Neuronal stem cell (in vitro differentiated cells): ENCODE data around the gene MTREX.

Source experiments
- DNase-seq: peaks from one replicate; pipeline ENCODE4 v3.0.0-alpha.2; 2013; ENCODE audit warnings: low spot score
- H2AFZ ChIP-seq: one replicate; pipeline ENCODE4 v1.6.1; 2013; ENCODE audit warnings: mild to moderate bottlenecking, low read length, inconsistent platforms
- H2AK5ac ChIP-seq: 2 replicates; pipeline ENCODE4 v1.6.1; 2013; ENCODE audit warnings: low read depth, mild to moderate bottlenecking, inconsistent platforms, low read length, moderate library complexity, mixed read lengths
- H2BK120ac ChIP-seq: 2 replicates; pipeline ENCODE4 v1.6.1; 2013; ENCODE audit warnings: low read depth, mild to moderate bottlenecking, inconsistent platforms, low read length, moderate library complexity, mixed read lengths
- H2BK12ac ChIP-seq: one replicate; pipeline ENCODE4 v1.6.1; 2013; ENCODE audit warnings: low read length, inconsistent platforms
- H2BK15ac ChIP-seq: 2 replicates; pipeline ENCODE4 v1.6.1; 2013; ENCODE audit warnings: mild to moderate bottlenecking, low read length, inconsistent platforms, mixed read lengths
- H2BK5ac ChIP-seq: one replicate; pipeline ENCODE4 v1.6.1; 2013; ENCODE audit warnings: inconsistent platforms, mild to moderate bottlenecking, low read length, moderate library complexity
- H3K14ac ChIP-seq: one replicate; pipeline ENCODE4 v1.6.1; 2013; ENCODE audit warnings: low read length, inconsistent platforms
- H3K18ac ChIP-seq: 2 replicates; pipeline ENCODE4 v1.6.1; 2013; ENCODE audit warnings: low read length, inconsistent platforms
- H3K23ac ChIP-seq: 2 replicates; pipeline ENCODE4 v1.6.1; 2013; ENCODE audit warnings: low read depth, mild to moderate bottlenecking, mixed read lengths, low read length, inconsistent platforms; ENCODE audit not compliant: poor library complexity
- H3K27ac ChIP-seq: replicated peaks from 3 replicates; pipeline ENCODE4 v1.5.1; 2013; ENCODE audit warnings: low read length, inconsistent platforms
- H3K27me3 ChIP-seq, 3 experiments: 2 replicates each; pipeline ENCODE4 v1.6.1; 2013; ENCODE audit warnings: low read length in 3 of 3, mild to moderate bottlenecking in 2 of 3, inconsistent platforms in 1 of 3, low read depth in 1 of 3, mixed read lengths in 1 of 3, moderate library complexity in 1 of 3; ENCODE audit not compliant: control insufficient read depth in 3 of 3, insufficient read depth in 3 of 3
- H3K36me3 ChIP-seq, 2 donors: replicated peaks in 1 of 2; 2 replicates each; pipeline ENCODE4 v1.6.1; 2013; ENCODE audit warnings: low read length in 2 of 2; ENCODE audit not compliant: control insufficient read depth in 2 of 2, insufficient read depth in 2 of 2
- H3K4ac ChIP-seq: 2 replicates; pipeline ENCODE4 v1.6.1; 2013; ENCODE audit warnings: inconsistent platforms, mild to moderate bottlenecking, low read length, moderate library complexity
- H3K4me1 ChIP-seq, 2 donors: 1 replicate in 1 of 2; 2 replicates in 1 of 2; pipeline ENCODE4 v1.6.1; 2013; ENCODE audit warnings: low read length in 2 of 2, low read depth in 1 of 2; ENCODE audit not compliant: control insufficient read depth in 2 of 2, insufficient read depth in 1 of 2
- H3K4me2 ChIP-seq: one replicate; pipeline ENCODE4 v1.6.1; 2013; ENCODE audit warnings: mild to moderate bottlenecking, low read length, inconsistent platforms; ENCODE audit not compliant: insufficient read depth, poor library complexity, severe bottlenecking
- H3K4me3 ChIP-seq, 2 donors: 2 replicates each; pipeline ENCODE4 v1.5.1; 2013; ENCODE audit warnings: low read length in 2 of 2, mild to moderate bottlenecking in 2 of 2, inconsistent platforms in 1 of 2, moderate library complexity in 1 of 2
- H3K79me1 ChIP-seq: one replicate; pipeline ENCODE4 v1.6.1; 2013; ENCODE audit warnings: low read depth, mild to moderate bottlenecking, inconsistent platforms, low read length, moderate library complexity
- H3K9ac ChIP-seq: one replicate; pipeline ENCODE4 v1.6.1; 2013; ENCODE audit warnings: mild to moderate bottlenecking, low read depth, low read length, inconsistent platforms; ENCODE audit not compliant: poor library complexity
- H3K9me3 ChIP-seq, 2 donors: replicated peaks in 1 of 2; 2 replicates each; pipeline versions ENCODE3 to v1.6.1; 2013; ENCODE audit warnings: low read length in 2 of 2, mild to moderate bottlenecking in 2 of 2, inconsistent platforms in 1 of 2, low read depth in 1 of 2, mixed read lengths in 1 of 2, moderate library complexity in 1 of 2; ENCODE audit not compliant: control insufficient read depth in 2 of 2, insufficient read depth in 1 of 2
- H4K8ac ChIP-seq: one replicate; pipeline ENCODE4 v1.6.1; 2013; ENCODE audit warnings: low read depth, mild to moderate bottlenecking, inconsistent platforms, low read length, moderate library complexity
- H4K91ac ChIP-seq: one replicate; pipeline ENCODE4 v1.6.1; 2013; ENCODE audit warnings: low read length, low read depth, mild to moderate bottlenecking, inconsistent platforms; ENCODE audit not compliant: poor library complexity
- WGBS, 2 donors: extraction: QIAGEN DNeasy Blood & Tissue Kit; methylation state at CpG; one replicate each; pipeline ENCODE4 v1.1.7; 2013; ENCODE audit warnings: missing lambda C conversion rate in 2 of 2, mixed read lengths in 1 of 2; ENCODE audit not compliant: insufficient read length in 2 of 2, insufficient replicate concordance in 1 of 2; ENCODE audit errors: extremely low coverage in 2 of 2; 5-methylcytosine and 5-hydroxymethylcytosine counted together

MTREX gene

GRCh38 chr5:55331321-55331720 lies 23.5 kb downstream of the MTREX start:
- Histone ChIP-seq H2BK15ac (no peak overlapping the region), H2BK12ac (no peak overlapping the region), H3K36me3 (peaks cover 2 to 86% of the 10 kb centered on the region in 2 donors), H3K18ac (no peak overlapping the region), H2AFZ (no peak overlapping the region), H3K4me2 (no peak overlapping the region), H4K91ac (no peak overlapping the region), H3K27ac (no peak overlapping the region), H3K4ac (no peak overlapping the region), H4K8ac (no peak overlapping the region), H3K14ac (no peak overlapping the region), H3K27me3 (no peaks in the 10 kb centered on the region), H2BK5ac (no peak overlapping the region), H3K4me1 (no peaks in the 10 kb centered on the region), H3K4me3 (no peak overlapping the region), H2BK120ac (no peak overlapping the region), H3K9ac (no peak overlapping the region), H3K79me1 (no peaks in the 10 kb centered on the region), H3K23ac (no peak overlapping the region), H2AK5ac (no peak overlapping the region), H3K9me3 (no peaks in the 10 kb centered on the region)
- WGBS, 2 donors, result no CpG with 5 or more reads among the region's 3 CpGs
- DNase-seq, result no peak

- Histone ChIP-seq H3K4me3 (no peak overlapping the region), H2AFZ (no peak overlapping the region), H3K4me2 (no peak overlapping the region), H3K4me1 (no peaks in the 10 kb centered on the region), H4K8ac (no peak overlapping the region), H3K27me3 (no peaks in the 10 kb centered on the region), H3K18ac (no peak overlapping the region), H3K23ac (no peak overlapping the region), H2AK5ac (no peak overlapping the region), H3K79me1 (no peaks in the 10 kb centered on the region), H3K36me3 (peaks cover 2 to 84% of the 10 kb centered on the region in 2 donors), H2BK5ac (no peak overlapping the region), H4K91ac (no peak overlapping the region), H2BK12ac (no peak overlapping the region), H2BK15ac (no peak overlapping the region), H3K9ac (no peak overlapping the region), H3K4ac (no peak overlapping the region), H3K27ac (no peak overlapping the region), H2BK120ac (no peak overlapping the region), H3K14ac (no peak overlapping the region), H3K9me3 (no peaks in the 10 kb centered on the region)
- WGBS, 2 donors, result no CpG with 5 or more reads among the region's 1 CpG
- no peak for DNase-seq
Observed at GRCh38 chr5:55333017-55333416, 25.2 kb downstream of the MTREX start.

GRCh38 chr5:55333811-55334210 lies 26.0 kb downstream of the MTREX start:
- Histone ChIP-seq H3K4ac (no peak overlapping the region), H3K9me3 (no peaks in the 10 kb centered on the region), H3K27ac (no peak overlapping the region), H3K23ac (no peak overlapping the region), H2BK5ac (no peak overlapping the region), H4K91ac (no peak overlapping the region), H2BK120ac (no peak overlapping the region), H2AFZ (no peak overlapping the region), H2AK5ac (no peak overlapping the region), H2BK15ac (no peak overlapping the region), H3K18ac (no peak overlapping the region), H2BK12ac (no peak overlapping the region), H3K79me1 (no peaks in the 10 kb centered on the region), H3K36me3 (peaks cover 2 to 80% of the 10 kb centered on the region in 2 donors), H3K14ac (no peak overlapping the region), H3K4me1 (no peaks in the 10 kb centered on the region), H4K8ac (no peak overlapping the region), H3K4me2 (no peak overlapping the region), H3K27me3 (no peaks in the 10 kb centered on the region), H3K9ac (no peak overlapping the region), H3K4me3 (no peak overlapping the region)
- DNase-seq, result no peak
- no CpG with 5 or more reads among the region's 2 CpGs for WGBS, 2 donors

GRCh38 chr5:55338092-55338613 lies 30.4 kb downstream of the MTREX start:
- Histone ChIP-seq H3K18ac (no peak overlapping the region), H2BK5ac (no peak overlapping the region), H3K36me3 (peaks cover 3 to 76% of the 10 kb centered on the region in 2 donors), H3K9ac (no peak overlapping the region), H3K27ac (no peak overlapping the region), H3K14ac (no peak overlapping the region), H3K4me1 (no peaks in the 10 kb centered on the region), H4K91ac (no peak overlapping the region), H3K4me2 (no peak overlapping the region), H3K4me3 (no peak overlapping the region), H2AFZ (no peak overlapping the region), H3K4ac (no peak overlapping the region), H2BK15ac (no peak overlapping the region), H2BK12ac (no peak overlapping the region), H4K8ac (no peak overlapping the region), H2BK120ac (no peak overlapping the region), H3K23ac (no peak overlapping the region), H3K9me3 (no peaks in the 10 kb centered on the region), H3K27me3 (no peaks in the 10 kb centered on the region), H3K79me1 (no peaks in the 10 kb centered on the region), H2AK5ac (no peak overlapping the region)
- no CpG with 5 or more reads among the region's 2 CpGs for WGBS, 2 donors
- DNase-seq, result no peak
